Measurements from ENCODE around the gene CTXN2.

GRCh38 chr15:48185529-48185928 lies 5.9 kb upstream of the CTXN2 start:
- TF ChIP-seq CTCF (IDR thresholded peaks at IDR 0.05) (no peak), EZH2 (IDR thresholded peaks at IDR 0.05; ENCODE audit: borderline replicate concordance, insufficient read depth, low read depth, low read length, poor library complexity, severe bottlenecking) (no peak)
